HG02981 (cell line): ENCODE measurements around the gene CRK.
"Not testable (repeated sequence)": the region's sequence is repeated elsewhere in the genome, so short reads cannot be mapped to it uniquely, and the experiment has no call there.

Experiments used
- ATAC-seq: cut with Tn5 transposase; IDR thresholded peaks from one replicate; pipeline ENCODE4 v1.9.1; 2021; ENCODE audit warnings: mild to moderate bottlenecking, moderate library complexity; ENCODE audit not compliant: unreplicated experiment

The CRK gene

GRCh38 chr17:1390432-1391367 is 65.3 kb downstream of the CRK start:
- no peak for ATAC-seq

GRCh38 chr17:1387490-1388227 is 68.4 kb downstream of the CRK start:
- not testable (repeated sequence) for ATAC-seq

- not testable (repeated sequence) for ATAC-seq
Measured at GRCh38 chr17:1386675-1387190, 69.3 kb downstream of the CRK start.

GRCh38 chr17:1386265-1386664 is 69.8 kb downstream of the CRK start:
- no peak for ATAC-seq

- ATAC-seq, result no peak
Measured at GRCh38 chr17:1385861-1386260, 70.2 kb downstream of the CRK start.

GRCh38 chr17:1384905-1385435 is 71.1 kb downstream of the CRK start:
- ATAC-seq, result no peak

- ATAC-seq, result no peak
Measured at GRCh38 chr17:1379930-1380313, 76.1 kb downstream of the CRK start.

GRCh38 chr17:1379208-1379929 is 76.7 kb downstream of the CRK start:
- no peak for ATAC-seq

- not testable (repeated sequence) for ATAC-seq
Measured at GRCh38 chr17:1378476-1378860, 77.6 kb downstream of the CRK start.

GRCh38 chr17:1377334-1377733 is 78.7 kb downstream of the CRK start:
- no peak for ATAC-seq

GRCh38 chr17:1376061-1376460 is 80.0 kb downstream of the CRK start:
- ATAC-seq, result no peak

GRCh38 chr17:1375615-1376014 is 80.4 kb downstream of the CRK start:
- ATAC-seq, result no peak

- no peak for ATAC-seq
Measured at GRCh38 chr17:1374431-1375177, 81.4 kb downstream of the CRK start.

- no peak for ATAC-seq
Measured at GRCh38 chr17:1373707-1374237, 82.3 kb downstream of the CRK start.

GRCh38 chr17:1372618-1373017 is 83.4 kb downstream of the CRK start:
- no peak for ATAC-seq

- no peak for ATAC-seq
Measured at GRCh38 chr17:1371893-1372590, 84.0 kb downstream of the CRK start.
